HCT116 (cell line): ENCODE data around the gene ICOS. TPM values are rescaled to one million over a fixed set of nuclear protein-coding genes. Genes with fewer than 3 reads are reported as not detected.

Experiments used
- ATAC-seq: fragments of 200-7000 bp; cut with Tn5 transposase; 2 replicates; pipeline ENCODE4 v1.9.1; 2020; ENCODE audit warnings: mild to moderate bottlenecking, moderate library complexity
- BruUV-seq: library from RNA; stranded (reverse); fragments of 400-500 nt; replicated peaks from 2 replicates; lab custom pipeline; 2021; lab: Mats Ljungman, UMichigan
- CTCF ChIA-PET: fragments of 300-600 bp; sonication (Branson Sonifier 250); formaldehyde crosslinking; loops from one replicate; lab custom pipeline; 2021; ENCODE audit warnings: antibody characterized with exemption; lab: Charles Lee
- POLR2A ChIA-PET: fragments of 300-600, 350-600 bp; sonication (Branson Sonifier 250); formaldehyde crosslinking; loops from one replicate; lab custom pipeline; 2021; ENCODE audit warnings: antibody characterized with exemption; lab: Charles Lee
- RAD21 ChIA-PET, 2 experiments: fragments of 300-600 bp; sonication (Branson Sonifier 250); formaldehyde crosslinking; loops; one replicate each; lab custom pipeline; 2023; ENCODE audit warnings: low total read pairs in 2 of 2; ENCODE audit not compliant: uncharacterized antibody in 2 of 2, unreplicated experiment in 2 of 2, low non-redundant PET in 1 of 2; lab: Charles Lee
- DNase-seq: peaks from one replicate; pipeline ENCODE4 v3.0.0-alpha.2; 2010; ENCODE audit warnings: low read depth, low spot score
- H2AFZ ChIP-seq: fragments of 200-600 bp; shearing (Covaris generic), sonication (generic); 2 replicates; pipeline ENCODE4 v1.6.1; 2017; ENCODE audit warnings: low read depth, mixed run types, mixed read lengths, antibody characterized with exemption, low read length; ENCODE audit not compliant: poor library complexity, severe bottlenecking
- H3K27ac ChIP-seq: 2 replicates; pipeline ENCODE4 v1.5.1; 2012; ENCODE audit warnings: low read depth, low read length
- H3K27me3 ChIP-seq: fragments of 200-600 bp; sonication (generic); 2 replicates; pipeline ENCODE4 v1.6.1; 2016; ENCODE audit warnings: mixed run types, low read length, mixed read lengths; ENCODE audit not compliant: insufficient read depth
- H3K36me3 ChIP-seq, 2 experiments: fragments of 200-500 bp in 1 of 2; fragments of 200-600 bp in 1 of 2; sonication (Bioruptor generic) in 1 of 2; sonication (generic) in 1 of 2; 2 replicates each; pipeline versions ENCODE4 v1.5.1 to v1.6.1; 2014 to 2016; ENCODE audit warnings: low read length in 2 of 2, inconsistent platforms in 1 of 2, mixed read lengths in 1 of 2, mixed run types in 1 of 2; ENCODE audit not compliant: insufficient read depth in 2 of 2, control insufficient read depth in 1 of 2
- H3K4me1 ChIP-seq, 2 experiments: fragments of 200-600 bp in 1 of 2; sonication (generic) in 1 of 2; 2 replicates each; pipeline versions ENCODE4 v1.5.1 to v1.6.1; 2012 to 2017; ENCODE audit warnings: low read length in 2 of 2, inconsistent platforms in 1 of 2, mild to moderate bottlenecking in 1 of 2, mixed read lengths in 1 of 2, mixed run types in 1 of 2, moderate library complexity in 1 of 2; ENCODE audit not compliant: insufficient read depth in 2 of 2, control insufficient read depth in 1 of 2
- H3K4me2 ChIP-seq: fragments of 200-600 bp; sonication (generic); 2 replicates; pipeline ENCODE4 v1.6.1; 2017; ENCODE audit warnings: mixed run types, low read length, mixed read lengths
- H3K4me3 ChIP-seq, 2 experiments: fragments of 200-600 bp in 1 of 2; sonication (generic) in 1 of 2; replicated peaks in 1 of 2; 2 replicates each; pipeline ENCODE4 v1.5.1; 2011 to 2016; ENCODE audit warnings: low read length in 2 of 2, control low read depth in 1 of 2, low read depth in 1 of 2, mild to moderate bottlenecking in 1 of 2, mixed read lengths in 1 of 2, mixed run types in 1 of 2
- H3K79me2 ChIP-seq: fragments of 200-600 bp; sonication (generic); 2 replicates; pipeline ENCODE4 v1.6.1; 2017; ENCODE audit warnings: mild to moderate bottlenecking, mixed run types, low read length, moderate library complexity, mixed read lengths; ENCODE audit not compliant: insufficient read depth
- H3K9ac ChIP-seq: fragments of 200-600 bp; sonication (generic); 2 replicates; pipeline ENCODE4 v1.6.1; 2016; ENCODE audit warnings: low read length, mixed read lengths
- H3K9me2 ChIP-seq: fragments of 200-600 bp; sonication (generic), shearing (Covaris generic); 2 replicates; pipeline ENCODE4 v1.6.1; 2017; ENCODE audit warnings: mixed run types, mild to moderate bottlenecking, moderate library complexity; ENCODE audit not compliant: insufficient read depth
- H3K9me3 ChIP-seq, 2 experiments: fragments of 200-500 bp in 1 of 2; fragments of 200-600 bp in 1 of 2; sonication (Bioruptor generic) in 1 of 2; sonication (generic) in 1 of 2; 2 replicates each; pipeline ENCODE4 v1.6.1; 2014 to 2017; ENCODE audit warnings: low read length in 2 of 2, mixed read lengths in 2 of 2, inconsistent platforms in 1 of 2, low read depth in 1 of 2, mild to moderate bottlenecking in 1 of 2, mixed run types in 1 of 2, moderate library complexity in 1 of 2; ENCODE audit not compliant: control insufficient read depth in 1 of 2, insufficient read depth in 1 of 2
- H4K20me1 ChIP-seq: fragments of 200-600 bp; sonication (generic), shearing (Covaris generic); 2 replicates; pipeline ENCODE4 v1.6.1; 2017; ENCODE audit warnings: mixed run types, mild to moderate bottlenecking, moderate library complexity; ENCODE audit not compliant: insufficient read depth
- CEBPB ChIP-seq: IDR thresholded peaks from 2 replicates; pipeline ENCODE4 v1.6.1; 2012; ENCODE audit warnings: low read depth
- ELF1 ChIP-seq: IDR thresholded peaks from 2 replicates; pipeline ENCODE4 v1.6.1; 2012; ENCODE audit warnings: low read depth, borderline replicate concordance
- JUND ChIP-seq: IDR thresholded peaks from 2 replicates; pipeline ENCODE4 v1.6.1; 2012
- POLR2A ChIP-seq: IDR thresholded peaks from 2 replicates; pipeline ENCODE4 v1.7.0; 2011; ENCODE audit warnings: borderline replicate concordance; ENCODE audit not compliant: insufficient read depth, insufficient read length; ENCODE audit errors: extremely low read depth
- SIN3A ChIP-seq: IDR thresholded peaks from 2 replicates; pipeline ENCODE4 v1.6.1; 2012; ENCODE audit warnings: low read depth
- SP1 ChIP-seq: IDR thresholded peaks from 2 replicates; pipeline ENCODE4 v1.6.1; 2012; ENCODE audit warnings: low read depth
- ZNF274 ChIP-seq: fragments of 200-500 bp; sonication (Bioruptor generic); IDR thresholded peaks from 2 replicates; pipeline ENCODE4 v1.6.1; 2014; ENCODE audit warnings: mild to moderate bottlenecking, low read depth, low read length, inconsistent platforms
- intact Hi-C: fragments of 100-400 bp; cut with micrococcal nuclease; formaldehyde crosslinking; loops from 2 replicates; pipeline ENCODE4 v1.10.0; 2022
- total RNA-seq: library from RNA; stranded (reverse); gene quantifications from one replicate; pipeline ENCODE4 v1.2.1, GENCODE V29; 2021; ENCODE audit not compliant: unreplicated experiment
- TF ChIP-seq, protein P1 (sequence below): IDR thresholded peaks from 2 replicates; pipeline ENCODE4 v1.6.1; 2012
- TF ChIP-seq, protein P2 (sequence below): IDR thresholded peaks from 2 replicates; pipeline ENCODE4 v1.6.1; 2012

Gene ICOS
- total RNA-seq, 1 experiment from 2014 or later = not detected

DNA sequence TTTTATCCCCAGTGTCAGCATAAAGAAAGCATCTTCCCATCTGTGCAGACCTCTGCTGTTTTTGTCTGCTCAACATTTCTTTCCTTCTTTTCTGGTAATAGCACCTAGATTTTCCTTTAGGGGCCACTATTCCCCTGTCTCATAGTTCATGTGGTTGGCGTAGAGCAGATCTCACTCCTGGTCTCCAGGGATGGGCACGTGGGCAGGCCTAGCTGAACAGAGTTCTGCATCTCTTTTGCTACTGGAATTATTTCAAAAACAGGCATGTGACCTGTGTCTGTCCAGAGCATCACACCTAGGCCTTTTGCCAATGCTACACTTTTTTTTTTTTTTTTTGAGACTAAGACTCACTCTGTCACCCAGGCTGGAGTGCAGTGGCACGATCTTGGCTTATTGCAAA, 17.7 kb upstream of the ICOS start:
- CTCF ChIA-PET = no interaction called here
- Histone ChIP-seq H3K79me2 (no peaks in the 10 kb centered on the region), H3K9ac (no peak overlapping the region)
- no peak for DNase-seq
- no TSS peak for BruUV-seq
- TF ChIP-seq ELF1 (no peak), ZNF274 (no peak), SIN3A (no peak), POLR2A (no peak), SP1 (no peak)
- TF ChIP-seq, protein P1, sequence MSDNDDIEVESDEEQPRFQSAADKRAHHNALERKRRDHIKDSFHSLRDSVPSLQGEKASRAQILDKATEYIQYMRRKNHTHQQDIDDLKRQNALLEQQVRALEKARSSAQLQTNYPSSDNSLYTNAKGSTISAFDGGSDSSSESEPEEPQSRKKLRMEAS = no peak
- TF ChIP-seq, all 23 proteins: peak for 0
- RAD21 ChIA-PET = no interaction called here
- Histone ChIP-seq H3K4me1 (no peaks in the 10 kb centered on the region), H3K4me3 (no peak overlapping the region), H3K4me2 (no peak overlapping the region), H3K9me3 (no peaks in the 10 kb centered on the region), H3K27ac (no peak overlapping the region), H3K36me3 (no peaks in the 10 kb centered on the region), H3K27me3 (no peaks in the 10 kb centered on the region), H2AFZ (no peak overlapping the region), H3K9me2 (no peaks in the 10 kb centered on the region), H4K20me1 (no peaks in the 10 kb centered on the region)
- no peak for ATAC-seq
- POLR2A ChIA-PET = no interaction called here
- intact Hi-C loops = no loop called here

DNA sequence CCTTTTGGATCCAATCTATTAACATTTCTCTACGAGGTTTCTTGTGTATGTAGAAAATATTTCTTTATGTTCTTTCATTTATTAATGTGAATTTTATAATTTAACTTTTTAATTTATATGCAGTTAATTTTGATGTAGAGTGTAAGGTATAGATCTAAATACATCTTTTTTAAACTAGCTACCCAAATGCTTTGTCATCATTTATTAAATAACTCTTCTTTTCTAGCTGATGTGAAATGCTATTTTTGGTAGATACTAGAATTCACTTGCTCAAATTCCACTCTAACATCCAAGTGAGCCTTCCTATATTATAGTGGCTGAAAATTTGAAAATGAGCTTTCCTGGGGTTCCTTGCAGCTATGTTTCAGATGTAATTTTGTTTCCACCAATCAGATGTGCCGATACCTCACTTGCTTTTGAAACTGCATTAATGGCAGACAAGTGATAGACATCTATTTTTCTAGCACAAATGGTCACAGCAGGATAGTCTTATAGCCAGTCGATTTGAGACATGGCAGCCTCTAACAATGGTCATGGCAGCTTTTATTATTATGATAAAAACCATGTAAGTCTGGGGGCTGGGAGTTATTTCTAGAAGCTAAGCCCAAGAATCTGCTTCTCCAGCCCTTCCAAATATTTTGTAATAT, 10.9 kb upstream of the ICOS start:
- Histone ChIP-seq H3K4me2 (no peak overlapping the region), H3K4me3 (no peak overlapping the region)
- POLR2A ChIA-PET = no interaction called here
- TF ChIP-seq ZNF274 (no peak), CEBPB (no peak), JUND (no peak)
- TF ChIP-seq, protein P2, sequence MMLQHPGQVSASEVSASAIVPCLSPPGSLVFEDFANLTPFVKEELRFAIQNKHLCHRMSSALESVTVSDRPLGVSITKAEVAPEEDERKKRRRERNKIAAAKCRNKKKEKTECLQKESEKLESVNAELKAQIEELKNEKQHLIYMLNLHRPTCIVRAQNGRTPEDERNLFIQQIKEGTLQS = no peak
- TF ChIP-seq, all 23 proteins: peak for 0
- Histone ChIP-seq H2AFZ (no peak overlapping the region), H3K4me1 (no peaks in the 10 kb centered on the region), H3K27ac (no peak overlapping the region), H4K20me1 (no peaks in the 10 kb centered on the region), H3K9me3 (no peaks in the 10 kb centered on the region), H3K36me3 (no peaks in the 10 kb centered on the region), H3K9ac (no peak overlapping the region), H3K9me2 (no peaks in the 10 kb centered on the region), H3K27me3 (no peaks in the 10 kb centered on the region), H3K79me2 (no peaks in the 10 kb centered on the region)
- no TSS peak for BruUV-seq
- CTCF ChIA-PET = no interaction called here
- intact Hi-C loops = no loop called here
- ATAC-seq = no peak
- DNase-seq = no peak
- RAD21 ChIA-PET = no interaction called here
